B cell (primary cell): ENCODE data around the gene FAM180B. TPM values are rescaled to one million over a fixed set of nuclear protein-coding genes. Genes with fewer than 3 reads are reported as not detected.
"Not testable (repeated sequence)": the region's sequence is repeated elsewhere in the genome, so short reads cannot be mapped to it uniquely, and the experiment has no call there.

ENCODE experiments used
- ATAC-seq: fragments of 200-7000 bp; cut with Tn5 transposase; one replicate; pipeline ENCODE4 v1.10.0; 2021; ENCODE audit warnings: low read depth, mild to moderate bottlenecking, moderate number of reproducible peaks, moderate library complexity
- CTCF ChIA-PET: fragments of 350-600 bp; sonication (Branson Sonifier 250); formaldehyde crosslinking; loops from one replicate; lab custom pipeline; 2021; ENCODE audit warnings: antibody characterized with exemption, inconsistent platforms; lab: Charles Lee
- POLR2A ChIA-PET: fragments of 350-600 bp; sonication (Branson Sonifier 250); formaldehyde crosslinking; loops from one replicate; lab custom pipeline; 2021; ENCODE audit warnings: antibody characterized with exemption; lab: Charles Lee
- DNase-seq: peaks from one replicate; pipeline ENCODE4 v3.0.0; 2013
- H2AFZ ChIP-seq: 2 replicates; pipeline ENCODE4 v1.6.1; 2012; ENCODE audit warnings: mild to moderate bottlenecking, low read depth, low read length; ENCODE audit not compliant: insufficient read depth, poor library complexity, severe bottlenecking
- H3K27ac ChIP-seq, 2 donors: 1 replicate in 1 of 2; 2 replicates in 1 of 2; pipeline ENCODE4 v1.5.1; 2012 to 2013; ENCODE audit warnings: low read length in 2 of 2, mild to moderate bottlenecking in 2 of 2, moderate library complexity in 1 of 2
- H3K27me3 ChIP-seq, 4 experiments: fragments of 200-600 bp in 1 of 4; sonication (generic) in 1 of 4; replicated peaks in 1 of 4; 1 replicate in 2 of 4; 2 replicates in 2 of 4; pipeline versions ENCODE4 v1.6.1 to v1.7.0; 2013 to 2016; ENCODE audit warnings: low read length in 3 of 4, mild to moderate bottlenecking in 2 of 4, mixed read lengths in 1 of 4, moderate library complexity in 1 of 4; ENCODE audit not compliant: insufficient read depth in 4 of 4, control insufficient read depth in 3 of 4; ENCODE audit errors: control extremely low read depth in 1 of 4
- H3K36me3 ChIP-seq, 2 experiments: replicated peaks in 1 of 2; 1 replicate in 1 of 2; 2 replicates in 1 of 2; pipeline versions ENCODE4 v1.6.1 to v1.7.1; 2013; ENCODE audit warnings: low read length in 1 of 2; ENCODE audit not compliant: insufficient read depth in 2 of 2, control insufficient read depth in 1 of 2; ENCODE audit errors: control extremely low read depth in 1 of 2, extremely low read depth in 1 of 2
- H3K4me1 ChIP-seq, 2 donors: fragments of 200-600 bp in 1 of 2; sonication (generic) in 1 of 2; 1 replicate in 1 of 2; 2 replicates in 1 of 2; pipeline versions ENCODE4 v1.5.1 to v1.6.1; 2013 to 2017; ENCODE audit warnings: low read length in 2 of 2; ENCODE audit not compliant: control insufficient read depth in 2 of 2, insufficient read depth in 2 of 2
- H3K4me2 ChIP-seq: replicated peaks from 2 replicates; pipeline ENCODE3; 2012; ENCODE audit warnings: mild to moderate bottlenecking, low read depth, low read length; ENCODE audit not compliant: poor library complexity, severe bottlenecking
- H3K4me3 ChIP-seq, 5 experiments: fragments of 200-600 bp in 1 of 5; sonication (generic) in 1 of 5; 1 replicate in 3 of 5; 2 replicates in 2 of 5; pipeline versions ENCODE4 v1.5.1 to v1.7.0; 2011 to 2016; ENCODE audit warnings: low read length in 4 of 5, mild to moderate bottlenecking in 4 of 5, low read depth in 2 of 5, control low read depth in 1 of 5, moderate library complexity in 1 of 5; ENCODE audit not compliant: insufficient read depth in 1 of 5; ENCODE audit errors: control extremely low read depth in 1 of 5, extremely low read depth in 1 of 5
- H3K79me2 ChIP-seq: fragments of 200-600 bp; sonication (generic); one replicate; pipeline ENCODE4 v1.6.0; 2016; ENCODE audit warnings: low read length; ENCODE audit not compliant: control insufficient read depth, insufficient read depth
- H3K9ac ChIP-seq: fragments of 200-600 bp; sonication (generic); 2 replicates; pipeline ENCODE4 v1.6.1; 2017; ENCODE audit warnings: mild to moderate bottlenecking, low read length, moderate library complexity
- H3K9me3 ChIP-seq, 3 donors: one replicate each; pipeline versions ENCODE4 v1.6.1 to v1.7.1; 2013; ENCODE audit warnings: low read length in 2 of 3; ENCODE audit not compliant: control insufficient read depth in 2 of 3, insufficient read depth in 1 of 3; ENCODE audit errors: control extremely low read depth in 1 of 3
- H4K20me1 ChIP-seq: 2 replicates; pipeline ENCODE4 v1.6.0; 2012; ENCODE audit warnings: mild to moderate bottlenecking, low read length; ENCODE audit not compliant: insufficient read depth, control insufficient read depth, poor library complexity, severe bottlenecking
- H3K27ac Mint-ChIP-seq: one replicate; pipeline ENCODE4 v1.8.0; 2021; ENCODE audit warnings: mixed read lengths
- H3K27me3 Mint-ChIP-seq: one replicate; pipeline ENCODE4 v1.8.0; 2021; ENCODE audit warnings: mixed read lengths
- H3K4me1 Mint-ChIP-seq: one replicate; pipeline ENCODE4 v1.8.0; 2021; ENCODE audit warnings: mixed read lengths
- H3K4me3 Mint-ChIP-seq: one replicate; pipeline ENCODE4 v1.8.0; 2021; ENCODE audit warnings: mixed read lengths
- H3K9me3 Mint-ChIP-seq: one replicate; pipeline ENCODE4 v1.8.0; 2022; ENCODE audit warnings: mixed read lengths; ENCODE audit not compliant: insufficient read depth
- EZH2 ChIP-seq: IDR thresholded peaks from 2 replicates; pipeline ENCODE4 v1.6.1; 2012; ENCODE audit warnings: borderline replicate concordance, low read depth, mild to moderate bottlenecking, moderate library complexity, low read length; ENCODE audit not compliant: insufficient read depth, poor library complexity, severe bottlenecking
- WGBS: methylation state at CpG from one replicate; pipeline ENCODE4 v1.1.5; 2013; ENCODE audit warnings: missing lambda C conversion rate; ENCODE audit not compliant: insufficient coverage; 5-methylcytosine and 5-hydroxymethylcytosine counted together
- intact Hi-C: fragments of 100-400 bp; cut with micrococcal nuclease; formaldehyde crosslinking; loops from one replicate; pipeline ENCODE4 v1.10.0; 2022
- polyA plus RNA-seq: library from polyadenylated mRNA; depleted of rRNA; stranded (reverse); fragments of >200 nt; gene quantifications from 2 replicates; pipeline ENCODE4 v1.2.3, GENCODE V29; 2012
- total RNA-seq, 2 donors: library from RNA; stranded (reverse); fragments of 120-200 nt in 1 of 2; gene quantifications; 1 replicate in 1 of 2; 2 replicates in 1 of 2; pipeline versions ENCODE4 v1.2.3 to v1.2.4, GENCODE V29; 2013 to 2022
- TF ChIP-seq, protein P1 (sequence below): fragments of 200-600 bp; IDR thresholded peaks from one replicate; pipeline ENCODE4 v1.8.0; 2022; ENCODE audit warnings: antibody characterized with exemption, mild to moderate bottlenecking

Gene FAM180B
- total and polyA plus RNA-seq, 2 donors (not counting 1 experiment from before 2014, with no cell fraction given) = 0.06 to 0.20 TPM

- ATAC-seq (no peak), DNase-seq (no peak)
- H3K27ac ChIP-seq = no peak overlapping the region
- no peak overlapping the region for H3K4me2 ChIP-seq
- no peaks in the 10 kb centered on the region for H3K27me3 ChIP-seq
- H3K4me1 Mint-ChIP-seq = peaks cover 3% of the 10 kb centered on the region
- H3K4me3 ChIP-seq = no peak overlapping the region
- no peak overlapping the region for H3K9ac ChIP-seq
- H3K36me3 ChIP-seq = no peaks in the 10 kb centered on the region
- CTCF ChIA-PET = interaction anchor here (0.7 kb wide), 1 partner anchor 25 kb away, joined by 3 read pairs; no protein-coding TSS in a partner anchor
- H3K4me1 ChIP-seq = peaks cover 0 to 2% of the 10 kb centered on the region in 2 donors
- POLR2A ChIA-PET = interaction anchor here (0.6 kb wide), 2 partner anchors 105 to 634 kb away, joined by 3 read pairs; no protein-coding TSS in a partner anchor
- no CpG with 5 or more reads among the region's 1 CpG for WGBS
- TF ChIP-seq, protein P1, sequence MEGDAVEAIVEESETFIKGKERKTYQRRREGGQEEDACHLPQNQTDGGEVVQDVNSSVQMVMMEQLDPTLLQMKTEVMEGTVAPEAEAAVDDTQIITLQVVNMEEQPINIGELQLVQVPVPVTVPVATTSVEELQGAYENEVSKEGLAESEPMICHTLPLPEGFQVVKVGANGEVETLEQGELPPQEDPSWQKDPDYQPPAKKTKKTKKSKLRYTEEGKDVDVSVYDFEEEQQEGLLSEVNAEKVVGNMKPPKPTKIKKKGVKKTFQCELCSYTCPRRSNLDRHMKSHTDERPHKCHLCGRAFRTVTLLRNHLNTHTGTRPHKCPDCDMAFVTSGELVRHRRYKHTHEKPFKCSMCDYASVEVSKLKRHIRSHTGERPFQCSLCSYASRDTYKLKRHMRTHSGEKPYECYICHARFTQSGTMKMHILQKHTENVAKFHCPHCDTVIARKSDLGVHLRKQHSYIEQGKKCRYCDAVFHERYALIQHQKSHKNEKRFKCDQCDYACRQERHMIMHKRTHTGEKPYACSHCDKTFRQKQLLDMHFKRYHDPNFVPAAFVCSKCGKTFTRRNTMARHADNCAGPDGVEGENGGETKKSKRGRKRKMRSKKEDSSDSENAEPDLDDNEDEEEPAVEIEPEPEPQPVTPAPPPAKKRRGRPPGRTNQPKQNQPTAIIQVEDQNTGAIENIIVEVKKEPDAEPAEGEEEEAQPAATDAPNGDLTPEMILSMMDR = no peak
- no peak for TF ChIP-seq EZH2
- H3K4me3 Mint-ChIP-seq = no peak overlapping the region
- H3K79me2 ChIP-seq = peaks cover 21% of the 10 kb centered on the region
- no peaks in the 10 kb centered on the region for H4K20me1 ChIP-seq
- H3K27ac Mint-ChIP-seq = no peak overlapping the region
- H3K9me3 ChIP-seq = no peaks in the 10 kb centered on the region
- H3K27me3 Mint-ChIP-seq = no peaks in the 10 kb centered on the region
- intact Hi-C loops = loop anchor here (10.0 kb wide), 2 partner anchors 624 to 1624 kb away; partner anchors contain the start of gene CSTPP1
- no peaks in the 10 kb centered on the region for H3K9me3 Mint-ChIP-seq
- no peak overlapping the region for H2AFZ ChIP-seq
These were observed 27.8 kb upstream of the FAM180B start for GRCh38 chr11:47558695-47559094.

- no peak overlapping the region for H3K4me2 ChIP-seq
- H3K27ac ChIP-seq = no peak overlapping the region
- H3K9me3 ChIP-seq = no peaks in the 10 kb centered on the region
- peaks cover 28% of the 10 kb centered on the region for H3K79me2 ChIP-seq
- Mint-ChIP-seq H3K27ac (no peak overlapping the region), H3K4me1 (peaks cover 10% of the 10 kb centered on the region), H3K4me3 (no peak overlapping the region), H3K9me3 (no peaks in the 10 kb centered on the region), H3K27me3 (no peaks in the 10 kb centered on the region)
- DNase-seq (no peak), ATAC-seq (no peak)
- H3K9ac ChIP-seq = no peak overlapping the region
- intact Hi-C loops = no loop called here
- ChIA-PET POLR2A (interaction anchor here (1.1 kb wide), 1 partner anchor 17 kb away, joined by 6 read pairs; no protein-coding TSS in a partner anchor), CTCF (interaction anchor here (0.7 kb wide), 1 partner anchor 75 kb away, joined by 3 read pairs; no protein-coding TSS in a partner anchor)
- H3K4me3 ChIP-seq = no peak overlapping the region
- no peaks in the 10 kb centered on the region for H4K20me1 ChIP-seq
- 95% methylated on average over 2 of the region's 2 CpGs for WGBS
- no peak overlapping the region for H2AFZ ChIP-seq
- H3K27me3 ChIP-seq = no peaks in the 10 kb centered on the region
- TF ChIP-seq, protein P1 = no peak
- no peaks in the 10 kb centered on the region for H3K36me3 ChIP-seq
- peaks cover 3 to 9% of the 10 kb centered on the region in 2 donors for H3K4me1 ChIP-seq
These were observed 26.1 kb upstream of the FAM180B start for GRCh38 chr11:47560426-47560825.

- H3K27ac Mint-ChIP-seq, H3K27me3 ChIP-seq, H3K27ac ChIP-seq, POLR2A ChIA-PET, H3K9me3 Mint-ChIP-seq, DNase-seq, CTCF ChIA-PET, H4K20me1 ChIP-seq, H3K36me3 ChIP-seq, H3K4me3 ChIP-seq, H3K4me3 Mint-ChIP-seq, H3K27me3 Mint-ChIP-seq, H3K9ac ChIP-seq, intact Hi-C loops, H3K9me3 ChIP-seq, H2AFZ ChIP-seq, ATAC-seq, H3K4me2 ChIP-seq: not testable (repeated sequence)
- Histone ChIP-seq H3K79me2 (peaks cover 44% of the 10 kb centered on the region), H3K4me1 (peaks cover 8 to 17% of the 10 kb centered on the region in 2 donors)
- WGBS = 100% methylated on average over 1 of the region's 4 CpGs
- peaks cover 20% of the 10 kb centered on the region for H3K4me1 Mint-ChIP-seq
These were observed 24.1 kb upstream of the FAM180B start for GRCh38 chr11:47562393-47562792.
